ENCODE results near the gene SMU1. TPM values are rescaled to one million over a fixed set of nuclear protein-coding genes. Genes with fewer than 3 reads are reported as not detected.

The SMU1 gene
- total RNA-seq, 2 donors from 2014 or later = 5.6 to 8.6 TPM

GRCh38 chr9:32991897-32992594 lies 84.4 kb downstream of the SMU1 start:
- 50 to 51% methylated on average over 6 of the region's 6 CpGs for WGBS, 2 donors

More at GRCh38 chr9:32991897-32992594, 84.4 kb downstream of the SMU1 start:
- ATAC-seq (no peak), DNase-seq (peak in 2 of 4 donors; percentile 8 to 20)
- Histone ChIP-seq H3K9me3 (no peaks in the 10 kb centered on the region), H3K4me1 (peaks cover 15% of the 10 kb centered on the region), H3K27ac (no peak overlapping the region), H3K36me3 (replicated peaks in 1 of 2; ENCODE audit: insufficient read depth in 1 of 2, low read depth in 2 of 2) (peaks cover 0 to 12% of the 10 kb centered on the region in 2 donors), H3K4me3 (no peak overlapping the region), H3K27me3 (no peaks in the 10 kb centered on the region)
- TF ChIP-seq POLR2A (IDR thresholded peaks at IDR 0.05) (no peak), CTCF (IDR thresholded peaks at IDR 0.05) (no peak)
- intact Hi-C loops (cut with DNase I) = no loop called here

Other genes starting within 250 kb of the SMU1 start
- 10 to 100 TPM; 12.5 to 21.5 TPM for gene APTX, start 75.0 kb downstream of the SMU1 start, total RNA-seq
- 10 to 100 TPM; 33.5 to 36.6 TPM for gene DNAJA1, start 51.4 kb downstream of the SMU1 start, total RNA-seq
- gene B4GALT1, start 90.7 kb upstream of the SMU1 start, total RNA-seq = 10 to 100 TPM; 31.3 to 42.3 TPM
- not detected for gene SPINK4, start 163.5 kb upstream of the SMU1 start, total RNA-seq
- gene BAG1, start 188.0 kb upstream of the SMU1 start, total RNA-seq = 10 to 100 TPM; 46.5 to 80.2 TPM
- 10 to 100 TPM in 1 of 2 donors, 1 to 10 TPM in 1; 4.6 to 20.5 TPM for gene CHMP5, start 188.4 kb upstream of the SMU1 start, total RNA-seq
- gene NFX1, start 213.8 kb upstream of the SMU1 start, total RNA-seq = 10 to 100 TPM; 22.1 to 26.4 TPM